CD4-positive, alpha-beta T cell treated with Interleukin-1 beta for 1 hour (primary cell): Measurements from ENCODE around the gene ZNF175.

Source experiments
- DNase-seq, 2 donors: peaks; one replicate each; pipeline ENCODE4 v3.0.0-alpha.2; 2020 to 2022

The ZNF175 gene

GRCh38 chr19:51593138-51593890 lies 22.2 kb downstream of the ZNF175 start:
- no peak for DNase-seq

- DNase-seq, result peak; percentile 97
Measured at GRCh38 chr19:51593969-51594773, 23.1 kb downstream of the ZNF175 start.

- DNase-seq, result no peak
Measured at GRCh38 chr19:51594774-51595109, 23.7 kb downstream of the ZNF175 start.

GRCh38 chr19:51595190-51596175 lies 24.4 kb downstream of the ZNF175 start:
- DNase-seq, result no peak

DNA sequence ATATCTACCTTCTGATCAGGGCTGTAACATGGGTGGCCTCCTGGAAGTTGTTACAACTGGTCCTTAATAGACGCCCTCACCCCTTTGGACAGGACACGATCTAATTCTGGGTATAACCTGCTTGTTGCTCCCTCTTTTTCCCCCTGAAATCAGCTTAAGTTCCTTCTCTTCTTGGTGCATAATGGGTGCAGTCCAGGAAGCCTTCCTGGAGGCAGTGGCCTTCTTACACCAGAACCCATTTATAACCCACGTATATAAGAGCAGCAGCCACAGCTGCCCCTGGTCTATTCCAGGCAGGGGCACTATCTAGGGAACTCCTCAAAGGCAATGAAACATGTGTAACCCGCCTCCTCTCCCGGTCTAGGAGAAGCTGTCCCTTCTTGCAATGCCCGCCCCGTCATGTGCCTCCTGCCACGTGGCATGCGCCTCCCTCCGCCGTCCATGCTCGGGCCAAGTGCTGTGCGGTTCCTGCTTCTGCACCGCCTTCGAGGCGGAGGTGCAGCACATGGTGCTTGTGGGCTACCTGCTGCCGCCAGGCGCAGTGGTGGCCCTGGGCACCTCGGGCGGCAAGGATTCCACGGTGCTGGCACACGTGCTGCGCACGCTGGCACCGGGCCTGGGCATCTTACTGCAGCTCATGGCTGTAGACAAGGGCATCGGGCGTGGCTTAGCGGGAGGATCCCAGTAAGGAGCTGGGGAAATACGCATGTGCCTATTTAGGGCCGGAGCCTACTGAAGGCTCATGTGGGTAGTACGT lies 27.3 kb downstream of the ZNF175 start:
- no peak for DNase-seq

DNA sequence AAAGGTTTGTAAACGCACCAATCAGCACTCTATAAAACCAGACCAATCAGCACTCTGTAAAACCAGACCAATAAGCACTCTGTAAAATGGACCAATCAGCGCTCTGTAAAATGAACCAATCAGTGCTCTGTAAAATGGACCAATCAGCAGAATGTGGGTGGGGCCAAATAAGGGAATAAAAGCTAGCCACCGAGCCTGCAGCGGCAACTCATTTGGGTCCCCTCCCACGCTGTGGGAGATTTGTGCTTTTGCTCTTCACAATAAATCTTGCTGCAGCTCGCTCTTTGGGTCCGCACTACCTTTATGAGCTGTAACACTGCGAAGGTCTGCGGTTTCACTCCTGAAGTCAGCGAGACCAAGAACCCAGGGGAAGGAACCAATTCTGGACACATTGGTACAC lies 28.0 kb downstream of the ZNF175 start:
- DNase-seq, result no peak

DNA sequence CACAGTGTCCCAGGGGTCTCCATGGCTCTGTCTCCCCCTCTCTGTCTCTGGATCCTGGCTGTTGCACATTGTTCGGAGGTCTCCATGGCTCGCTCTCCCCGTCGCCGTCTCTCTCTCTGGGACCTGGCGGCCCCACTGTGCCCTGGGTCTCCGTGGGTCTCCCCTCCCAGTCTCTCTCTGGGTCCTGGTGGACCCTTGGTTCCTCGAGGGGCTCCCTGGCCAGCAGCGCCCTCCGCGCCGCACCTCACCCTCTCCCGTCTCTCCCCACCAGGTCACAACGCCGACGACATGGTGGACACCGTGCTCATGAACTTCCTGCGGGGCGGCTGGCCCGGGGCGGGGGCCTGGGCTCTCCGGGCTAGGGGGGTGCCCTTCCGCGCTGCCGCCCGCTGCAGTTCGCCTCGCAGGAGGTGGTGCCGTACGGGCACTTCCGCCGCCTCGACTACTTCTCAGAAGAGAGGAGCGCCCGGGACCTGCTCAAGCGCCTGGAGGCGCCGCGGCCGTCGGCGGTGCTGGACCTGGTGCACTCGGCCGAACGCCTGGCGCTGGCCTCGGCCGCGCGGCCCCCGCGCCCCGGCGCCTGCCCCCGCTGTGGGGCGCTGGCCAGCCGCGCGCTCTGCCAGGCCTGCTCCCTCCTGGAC lies 30.0 kb downstream of the ZNF175 start:
- DNase-seq, result peak in 1 of 2 donors; percentile 15

GRCh38 chr19:51602189-51602854 lies 31.2 kb downstream of the ZNF175 start:
- no peak for DNase-seq

DNA sequence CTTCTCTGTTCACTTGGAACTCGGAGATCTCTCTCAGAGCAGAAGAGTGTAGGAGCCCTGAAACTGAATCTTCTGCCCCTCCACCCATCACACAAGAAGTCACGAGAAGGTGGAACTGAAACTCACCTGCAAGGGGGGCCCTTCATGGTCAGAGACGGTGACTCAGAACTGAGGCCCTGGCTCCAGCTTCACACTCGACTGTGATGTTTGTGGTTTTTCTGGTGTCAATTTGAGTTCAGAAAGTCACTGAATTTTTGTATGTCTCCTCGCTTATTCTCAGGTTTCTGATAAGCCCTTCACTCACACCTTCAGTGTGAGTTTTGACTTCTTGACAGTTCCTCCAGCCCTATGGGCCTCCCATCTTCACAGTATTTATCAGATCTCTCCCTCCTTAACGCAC lies 36.0 kb downstream of the ZNF175 start:
- peak in 1 of 2 donors; percentile 70 for DNase-seq

GRCh38 chr19:51607920-51608562 lies 37.0 kb downstream of the ZNF175 start:
- DNase-seq, result peak; percentile 57 to 72

DNA sequence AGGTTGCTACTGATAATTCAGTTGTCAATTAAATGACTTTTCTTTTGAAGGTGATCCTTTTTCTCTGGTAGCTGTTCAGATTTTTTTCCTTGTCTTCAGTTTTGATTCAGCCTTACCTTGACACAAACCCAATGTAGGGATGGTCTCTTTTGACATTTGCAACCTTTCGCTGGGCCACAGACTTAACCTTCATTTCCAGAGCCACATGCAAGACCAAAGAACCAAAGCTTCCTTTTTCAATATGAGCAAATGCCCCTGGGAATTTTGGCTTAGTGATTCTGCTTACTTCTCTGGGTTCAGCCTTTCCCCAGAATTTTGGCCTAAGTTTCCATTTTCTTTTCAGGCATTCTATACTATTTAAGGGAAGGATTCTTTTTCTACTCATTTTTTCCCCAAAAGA lies 39.5 kb downstream of the ZNF175 start:
- no peak for DNase-seq

DNA sequence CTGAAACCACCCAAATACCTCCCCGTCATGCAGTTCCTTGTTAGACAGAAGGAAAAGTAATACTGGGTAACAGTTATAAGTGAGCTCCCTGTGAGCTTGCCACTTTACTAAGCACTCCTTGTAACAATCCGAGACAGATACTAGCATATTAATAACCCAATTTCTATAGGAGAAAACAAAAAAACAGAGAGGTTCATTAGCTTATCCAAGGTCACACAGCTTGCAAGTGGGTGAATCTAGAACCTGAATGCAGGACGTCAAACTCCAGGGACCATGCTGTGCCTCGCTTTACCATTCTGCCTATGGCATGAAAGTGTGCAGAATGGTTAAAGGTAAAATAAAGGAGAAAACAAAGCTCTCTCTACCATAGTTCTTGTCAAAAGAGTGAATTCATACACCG lies 43.7 kb downstream of the ZNF175 start:
- no peak for DNase-seq

GRCh38 chr19:51615991-51616390 lies 44.9 kb downstream of the ZNF175 start:
- DNase-seq, result no peak

DNA sequence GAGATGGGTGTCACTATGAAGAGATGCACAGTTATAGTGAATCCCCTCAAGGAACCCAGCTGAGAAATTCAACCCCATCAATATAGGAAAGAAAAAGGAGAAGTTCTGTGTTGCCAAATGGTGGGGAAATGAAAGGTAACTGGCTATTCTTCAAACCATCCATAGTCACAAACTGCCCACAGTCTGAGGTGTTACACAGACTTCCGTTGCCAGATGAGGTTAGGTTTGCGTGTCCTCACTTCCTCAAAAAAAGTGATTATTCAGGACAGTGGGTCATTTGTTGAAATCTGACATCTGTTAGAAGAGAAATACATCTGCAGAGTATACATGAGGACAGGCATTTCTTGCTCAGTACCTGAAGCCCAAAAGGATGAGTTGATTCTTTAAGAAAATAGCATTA lies 50.1 kb downstream of the ZNF175 start:
- DNase-seq, result peak in 1 of 2 donors; percentile 37

DNA sequence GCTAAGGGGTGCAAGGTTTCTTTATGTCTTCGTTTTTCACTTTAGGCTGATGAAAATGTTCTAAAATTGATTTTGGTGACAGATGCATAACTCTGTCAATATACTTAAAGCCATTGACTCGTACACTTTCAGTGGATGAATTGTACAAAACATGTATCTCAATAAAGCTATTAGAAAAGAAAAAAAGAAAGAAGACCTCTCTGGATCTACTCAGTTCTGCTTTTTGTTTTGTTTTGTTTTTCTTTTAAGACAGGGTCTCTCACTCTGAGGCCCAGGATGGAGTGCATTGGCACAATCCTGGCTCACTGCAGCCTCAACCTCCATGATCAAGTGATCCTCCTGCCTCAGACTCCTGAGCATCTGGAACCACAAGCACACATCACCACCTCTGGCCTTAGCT lies 55.6 kb downstream of the ZNF175 start:
- no peak for DNase-seq

- no peak for DNase-seq
Measured at GRCh38 chr19:51627491-51628138, 56.5 kb downstream of the ZNF175 start.

DNA sequence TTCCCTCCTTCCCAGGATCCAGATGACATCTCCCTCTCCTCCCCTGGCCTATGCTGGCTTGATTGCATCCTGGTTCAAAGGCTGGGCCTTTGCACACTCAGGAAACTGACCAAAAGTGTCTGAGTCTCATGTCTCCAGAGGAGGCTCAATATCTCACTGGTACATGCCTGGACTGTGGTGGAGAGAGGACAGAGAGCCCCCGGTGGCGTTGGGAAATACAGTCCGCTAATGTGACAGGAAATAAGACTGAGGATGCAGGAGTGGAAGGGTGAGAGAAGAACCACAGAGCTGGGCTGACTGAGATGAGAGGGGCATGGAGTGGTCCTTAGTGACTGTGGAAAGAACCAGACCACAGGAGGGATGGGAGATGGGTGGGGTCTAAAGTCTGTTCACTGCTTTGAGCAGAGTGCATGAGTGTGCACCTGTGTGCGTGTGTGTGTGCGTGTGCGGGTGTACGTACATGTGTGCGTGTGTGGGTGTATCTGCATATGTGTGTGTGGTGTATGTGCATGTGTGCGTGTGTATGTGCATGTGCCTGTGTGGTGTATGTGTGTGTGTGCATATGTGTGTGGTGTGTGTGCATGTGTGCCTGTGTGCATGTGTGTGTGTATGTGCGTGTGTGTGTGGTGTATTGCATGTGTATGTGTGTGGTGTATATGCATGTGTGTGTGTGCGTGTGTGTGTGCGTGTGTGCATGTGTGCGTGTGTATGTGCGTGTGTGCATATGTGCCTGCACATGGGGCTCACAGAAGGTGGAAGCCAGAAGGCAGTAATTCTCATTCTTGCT lies 57.3 kb downstream of the ZNF175 start:
- no peak for DNase-seq

- DNase-seq, result peak in 1 of 2 donors; percentile 10
Measured at GRCh38 chr19:51630315-51630714, 59.2 kb downstream of the ZNF175 start, which contains the start of gene SIGLEC5. TSS of gene SIGLEC5 (minus strand) at chr19:51630401. CDS start at chr19:51630335, 66 bp downstream.

GRCh38 chr19:51632126-51632525 lies 61.0 kb downstream of the ZNF175 start:
- DNase-seq, result no peak
